A673 (cell line): ENCODE measurements around the gene ELL. TPM values are rescaled to one million over a fixed set of nuclear protein-coding genes. Genes with fewer than 3 reads are reported as not detected.
A peak's percentile ranks its signal among the peaks of the same experiment; 100 is the strongest.

Experiments
- BruUV-seq: library from RNA; stranded (reverse); fragments of 400-500 nt; replicated peaks from 2 replicates; lab custom pipeline; 2021; lab: Mats Ljungman, UMichigan
- CTCF ChIA-PET: fragments of 300-600 bp; sonication (Branson Sonifier 250); formaldehyde crosslinking; loops from one replicate; lab custom pipeline; 2022; ENCODE audit warnings: antibody characterized with exemption; lab: Charles Lee
- POLR2A ChIA-PET: fragments of 300-600 bp; sonication (Branson Sonifier 250); formaldehyde crosslinking; loops from one replicate; lab custom pipeline; 2022; ENCODE audit warnings: antibody characterized with exemption; ENCODE audit not compliant: low non-redundant PET; lab: Charles Lee
- DNase-seq: peaks from one replicate; pipeline ENCODE4 v3.0.0-alpha.2; 2015; ENCODE audit warnings: low spot score
- H3K27ac ChIP-seq: fragments of 200-600 bp; sonication (generic); 2 replicates; pipeline ENCODE4 v1.5.1; 2016; ENCODE audit warnings: mixed run types, low read depth, mild to moderate bottlenecking, mixed read lengths, antibody characterized with exemption, low read length; ENCODE audit not compliant: poor library complexity, severe bottlenecking
- H3K27me3 ChIP-seq: fragments of 200-600 bp; sonication (generic); replicated peaks from 2 replicates; pipeline ENCODE4 v1.6.1; 2017; ENCODE audit warnings: mixed run types, low read depth, mild to moderate bottlenecking, mixed read lengths, antibody characterized with exemption, low read length; ENCODE audit not compliant: insufficient read depth, poor library complexity
- H3K36me3 ChIP-seq: fragments of 200-600 bp; sonication (generic); 2 replicates; pipeline ENCODE4 v1.6.1; 2016; ENCODE audit warnings: mixed run types, mild to moderate bottlenecking, mixed read lengths, antibody characterized with exemption, low read length; ENCODE audit not compliant: insufficient read depth, poor library complexity, severe bottlenecking
- H3K4me1 ChIP-seq: fragments of 200-600 bp; sonication (generic); 2 replicates; pipeline ENCODE4 v1.6.1; 2017; ENCODE audit warnings: mixed run types, mild to moderate bottlenecking, mixed read lengths, antibody characterized with exemption, low read length; ENCODE audit not compliant: insufficient read depth, poor library complexity, severe bottlenecking
- H3K4me3 ChIP-seq: fragments of 200-600 bp; sonication (generic); 2 replicates; pipeline ENCODE4 v1.5.1; 2016; ENCODE audit warnings: low read depth, mixed run types, mild to moderate bottlenecking, mixed read lengths, low read length; ENCODE audit not compliant: poor library complexity, severe bottlenecking
- H3K9me3 ChIP-seq: fragments of 200-600 bp; sonication (generic); 2 replicates; pipeline ENCODE4 v1.6.1; 2016; ENCODE audit warnings: mixed run types, low read depth, mild to moderate bottlenecking, mixed read lengths, antibody characterized with exemption, low read length; ENCODE audit not compliant: poor library complexity, severe bottlenecking
- CTCF ChIP-seq: fragments of 300-800, 200-600 bp; sonication (generic); conservative IDR thresholded peaks from 2 replicates; pipeline ENCODE4 v1.5.1; 2017; ENCODE audit warnings: low read depth, mild to moderate bottlenecking, antibody characterized with exemption, low read length, moderate library complexity, mixed read lengths
- EZH2 ChIP-seq: fragments of 200-600 bp; sonication (generic); IDR thresholded peaks from 2 replicates; pipeline ENCODE4 v1.6.1; 2017; ENCODE audit warnings: borderline replicate concordance, low read depth, mild to moderate bottlenecking, mixed read lengths, antibody characterized with exemption, low read length; ENCODE audit not compliant: poor library complexity, severe bottlenecking
- intact Hi-C: fragments of 100-400 bp; cut with micrococcal nuclease; formaldehyde crosslinking; loops from one replicate; pipeline ENCODE4 v1.10.0; 2022; ENCODE audit not compliant: unreplicated experiment
- total RNA-seq: library from RNA; stranded (reverse); gene quantifications from 2 replicates; pipeline ENCODE4 v1.2.3, GENCODE V29; 2021

ELL gene
- total RNA-seq, 1 experiment from 2014 or later = 16.4 TPM

DNA sequence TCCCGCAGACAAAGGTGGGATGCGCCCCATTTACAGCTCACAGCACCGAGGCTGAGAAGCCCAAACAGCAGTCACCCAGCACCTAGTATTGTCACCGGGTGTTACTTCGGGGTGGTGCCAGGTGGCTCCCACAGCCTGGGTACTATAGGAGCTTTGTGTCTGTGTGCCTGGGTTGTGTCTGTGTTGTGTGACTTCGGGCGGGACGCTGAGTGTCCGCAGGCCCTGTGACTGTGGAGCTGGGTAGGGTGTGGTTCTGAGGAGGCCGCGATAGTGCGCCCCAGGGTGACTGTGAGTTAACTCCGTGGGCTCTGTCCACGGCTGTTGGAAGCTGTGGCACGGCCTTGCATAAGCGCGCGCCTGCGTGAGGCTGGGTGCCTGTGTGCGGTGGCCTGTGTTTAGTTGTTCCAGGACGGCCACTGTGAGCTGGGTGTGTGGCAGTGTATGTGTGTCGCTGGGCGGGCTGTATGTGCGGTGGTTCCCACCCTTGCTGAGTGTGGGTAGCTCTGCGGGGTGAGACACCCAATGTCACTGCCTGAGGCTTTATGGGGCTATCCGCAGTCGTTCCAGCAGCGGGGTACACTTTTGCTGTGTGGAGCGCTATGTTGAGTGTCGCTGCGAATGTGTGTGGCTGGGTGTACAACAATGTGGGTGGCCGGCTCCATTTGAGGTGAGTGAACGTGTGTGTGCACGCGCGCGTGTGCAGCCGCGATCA, 103.2 kb downstream of the ELL start:
- intact Hi-C loops = loop anchor here (5.0 kb wide), 1 partner anchor 216 kb away; the partner anchor contains the start of gene RAB3A

DNA sequence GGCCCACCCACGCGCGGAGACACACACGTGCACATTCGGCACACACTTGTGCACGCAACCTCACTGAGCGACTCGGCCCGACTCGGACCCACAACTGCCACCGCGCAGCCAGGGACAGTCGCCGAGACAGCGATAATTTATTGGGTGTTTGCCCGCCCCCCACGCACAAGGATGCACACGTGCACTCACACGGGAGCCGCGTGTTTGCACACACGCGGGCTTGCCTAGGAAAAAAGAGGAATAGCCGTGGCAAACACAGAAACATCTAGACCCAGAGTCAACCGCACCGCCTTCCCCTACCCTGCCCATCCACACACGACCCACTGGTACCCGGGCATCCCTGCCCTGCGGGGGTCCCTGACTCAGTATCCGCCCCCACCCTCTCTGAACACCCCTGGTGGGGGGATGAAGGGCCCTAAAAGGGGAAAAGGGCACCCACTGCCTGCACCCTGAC, 103.8 kb downstream of the ELL start:
- no peaks in the 10 kb centered on the region for H3K9me3 ChIP-seq
- no peak for DNase-seq
- peak overlapping the region; percentile 99 for H3K27ac ChIP-seq
- intact Hi-C loops = loop anchor here (5.0 kb wide), 1 partner anchor 216 kb away; the partner anchor contains the start of gene RAB3A
- no peak overlapping the region for H3K4me3 ChIP-seq
- BruUV-seq = no TSS peak
- TF ChIP-seq EZH2 = no peak
- TF ChIP-seq CTCF = no peak
- H3K4me1 ChIP-seq = peaks cover 76% of the 10 kb centered on the region
- no peaks in the 10 kb centered on the region for H3K36me3 ChIP-seq
- ChIA-PET CTCF (interaction anchor here (0.9 to 2.3 kb wide), 3 partner anchors 11 to 139 kb away, joined by 5 to 13 read pairs (median 12); no protein-coding TSS in a partner anchor), POLR2A (interaction anchor here (0.9 to 1.8 kb wide), 2 partner anchors 47 to 137 kb away, joined by 3 to 24 read pairs; partner anchors contain the start of gene JUND)
- H3K27me3 ChIP-seq = no peaks in the 10 kb centered on the region

More for the DNA sequence above, 103.2 kb downstream of the ELL start:
- Histone ChIP-seq H3K36me3 (no peaks in the 10 kb centered on the region), H3K4me3 (peak overlapping the region; percentile 88), H3K27ac (peak overlapping the region; percentile 99), H3K27me3 (no peaks in the 10 kb centered on the region), H3K4me1 (peaks cover 81% of the 10 kb centered on the region), H3K9me3 (no peaks in the 10 kb centered on the region)
- BruUV-seq = no TSS peak
- peak; percentile 73 for DNase-seq
- CTCF ChIA-PET = interaction anchor here (0.9 to 1.2 kb wide), 2 partner anchors 10 kb away, joined by 5 to 6 read pairs; no protein-coding TSS in a partner anchor
- POLR2A ChIA-PET = interaction anchor here (0.7 to 1.8 kb wide), 2 partner anchors 112 to 138 kb away, joined by 3 to 24 read pairs; partner anchors contain the start of gene JUND
- TF ChIP-seq EZH2 (no peak), CTCF (no peak)

GRCh38 chr19:18417250-18418028, 104.4 kb downstream of the ELL start:
- no TSS peak for BruUV-seq
- Histone ChIP-seq H3K27ac (peak overlapping the region; percentile 99), H3K4me3 (peak overlapping the region; percentile 26), H3K4me1 (peaks cover 69% of the 10 kb centered on the region), H3K36me3 (no peaks in the 10 kb centered on the region), H3K9me3 (no peaks in the 10 kb centered on the region), H3K27me3 (no peaks in the 10 kb centered on the region)
- intact Hi-C loops = loop anchor here (2.0 to 5.0 kb wide), 2 partner anchors 137 to 215 kb away; partner anchors contain the start of genes JUND and RAB3A
- TF ChIP-seq CTCF (no peak), EZH2 (no peak)
- POLR2A ChIA-PET = interaction anchor here (0.5 to 1.8 kb wide), 3 partner anchors 31 to 136 kb away, joined by 3 to 24 read pairs (median 7); partner anchors contain the start of gene JUND
- CTCF ChIA-PET = interaction anchor here (0.9 to 2.3 kb wide), 3 partner anchors 12 to 138 kb away, joined by 5 to 13 read pairs (median 12); no protein-coding TSS in a partner anchor
- DNase-seq = peak; percentile 95
